Upper lobe of left lung (tissue), 6 donors: ENCODE measurements around the gene TAPBP. TPM values are rescaled to one million over a fixed set of nuclear protein-coding genes. Genes with fewer than 3 reads are reported as not detected.

ENCODE experiments used
- ATAC-seq, 2 donors: fragments of 200-7000 bp; cut with Tn5 transposase; one replicate each; pipeline ENCODE4 v1.9.1; 2022; ENCODE audit warnings: mild to moderate bottlenecking in 2 of 2, moderate library complexity in 2 of 2; ENCODE audit not compliant: low FRiP score in 2 of 2
- DNase-seq, 2 donors: peaks; one replicate each; pipeline ENCODE4 v3.0.0-alpha.2; 2019 to 2020
- H3K27ac ChIP-seq, 4 donors: fragments of 200-600 bp; sonication (generic); one replicate each; pipeline ENCODE4 v1.5.1; 2016 to 2019
- H3K27me3 ChIP-seq, 4 donors: fragments of 200-600 bp; sonication (generic); one replicate each; pipeline ENCODE4 v1.5.1; 2017 to 2019
- H3K36me3 ChIP-seq, 4 donors: fragments of 200-600 bp; sonication (generic); one replicate each; pipeline ENCODE4 v1.5.1; 2016 to 2019
- H3K4me1 ChIP-seq, 4 donors: fragments of 200-600 bp; sonication (generic); one replicate each; pipeline ENCODE4 v1.5.1; 2018 to 2019
- H3K4me3 ChIP-seq, 4 donors: fragments of 200-600 bp; sonication (generic); one replicate each; pipeline ENCODE4 v1.5.1; 2017 to 2019; ENCODE audit warnings: mild to moderate bottlenecking in 2 of 4, moderate library complexity in 1 of 4
- H3K9me3 ChIP-seq, 4 donors: fragments of 200-600 bp; sonication (generic); one replicate each; pipeline ENCODE4 v1.5.1; 2018 to 2019
- CTCF ChIP-seq, 6 experiments: fragments of 450-650 bp in 4 of 6; fragments of 200-600 bp in 2 of 6; sonication (generic) in 2 of 6; IDR thresholded peaks; one replicate each; pipeline ENCODE4 v1.5.1; 2016 to 2019; ENCODE audit warnings: antibody characterized with exemption in 6 of 6
- EP300 ChIP-seq, 4 donors: sonication (generic); formaldehyde crosslinking; IDR thresholded peaks; one replicate each; pipeline ENCODE4 v1.5.1; 2017; ENCODE audit warnings: antibody characterized with exemption in 4 of 4, control low read depth in 2 of 4
- POLR2A ChIP-seq, 4 donors: fragments of 450-650 bp; IDR thresholded peaks; one replicate each; pipeline ENCODE4 v1.5.1; 2016 to 2017; ENCODE audit warnings: antibody characterized with exemption in 4 of 4, mild to moderate bottlenecking in 2 of 4
- POLR2AphosphoS5 ChIP-seq, 2 donors: sonication (generic); formaldehyde crosslinking; IDR thresholded peaks; one replicate each; pipeline ENCODE4 v1.5.1; 2017; ENCODE audit warnings: antibody characterized with exemption in 2 of 2
- WGBS, 2 donors: methylation state at CpG; one replicate each; pipeline ENCODE4 v1.1.5; 2017 to 2018; 5-methylcytosine and 5-hydroxymethylcytosine counted together
- total RNA-seq, 6 donors: library from RNA; depleted of rRNA in 4 of 6; stranded (reverse); fragments of >200 nt in 4 of 6; gene quantifications; one replicate each; pipeline versions ENCODE4 v1.1.0 to v1.2.1, GENCODE V29; 2016 to 2021
- donor health status: DM: no; HTN: no; CAD: no; lungs with moderate emphysema.
- donor health status: DM: no; HTN: yes; CAD: no; lungs with severe emphysema.

The TAPBP gene
- total RNA-seq, 6 donors from 2014 or later = 131 to 310 (median 221) TPM

- H3K4me3 ChIP-seq = peak overlapping the region in 1 of 4 donors; percentile 71
- H3K27me3 ChIP-seq = no peaks in the 10 kb centered on the region
- DNase-seq (no peak), ATAC-seq (no peak)
- WGBS, 2 donors = 64 to 65% methylated on average over 14 of the region's 14 CpGs
- peaks cover 51 to 80% (median 63%) of the 10 kb centered on the region in 4 donors for H3K4me1 ChIP-seq
- H3K9me3 ChIP-seq = no peaks in the 10 kb centered on the region
- H3K36me3 ChIP-seq = peaks cover 0 to 48% (median 28%) of the 10 kb centered on the region in 4 donors
- no peak for TF ChIP-seq CTCF (IDR thresholded peaks at IDR 0.05)
- no peak for TF ChIP-seq EP300 (IDR thresholded peaks at IDR 0.05)
- TF ChIP-seq POLR2AphosphoS5 (IDR thresholded peaks at IDR 0.05) = no peak
- TF ChIP-seq POLR2A (IDR thresholded peaks at IDR 0.05) = no peak
- H3K27ac ChIP-seq = peak overlapping the region in 1 of 4 donors; percentile 31
These were observed 39.7 kb downstream of the TAPBP start for GRCh38 chr6:33273924-33274902.

- H3K4me3 ChIP-seq = peak overlapping the region; percentile 31 to 82 (median 70)
- no peaks in the 10 kb centered on the region for H3K27me3 ChIP-seq
- no peaks in the 10 kb centered on the region for H3K9me3 ChIP-seq
- ATAC-seq (no peak), DNase-seq (no peak)
- 63 to 67% methylated on average over 11 of the region's 11 CpGs for WGBS, 2 donors
- H3K27ac ChIP-seq = peak overlapping the region in 3 of 4 donors; percentile 90 to 97 (median 93)
- H3K4me1 ChIP-seq = peaks cover 47 to 72% (median 55%) of the 10 kb centered on the region in 4 donors
- H3K36me3 ChIP-seq = peaks cover 2 to 49% (median 29%) of the 10 kb centered on the region in 4 donors
- TF ChIP-seq POLR2AphosphoS5 (IDR thresholded peaks at IDR 0.05) = no peak
- TF ChIP-seq CTCF (IDR thresholded peaks at IDR 0.05) = no peak
- TF ChIP-seq EP300 (IDR thresholded peaks at IDR 0.05) = no peak
- TF ChIP-seq POLR2A (IDR thresholded peaks at IDR 0.05) = no peak
These were observed 40.6 kb downstream of the TAPBP start for GRCh38 chr6:33273129-33273923.

- H3K27me3 ChIP-seq = no peaks in the 10 kb centered on the region
- WGBS, 2 donors = 12 to 19% methylated on average over 14 to 22 of the region's 22 CpGs
- H3K27ac ChIP-seq = peak overlapping the region; percentile 90 to 97 (median 95)
- peak in 1 of 2 donors; percentile 25 for ATAC-seq
- no peak for DNase-seq
- H3K9me3 ChIP-seq = no peaks in the 10 kb centered on the region
- H3K4me3 ChIP-seq = peak overlapping the region; percentile 31 to 82 (median 70)
- TF ChIP-seq EP300 (IDR thresholded peaks at IDR 0.05) (peak in 1 of 4 donors; percentile 0), POLR2AphosphoS5 (IDR thresholded peaks at IDR 0.05) (no peak)
- peaks cover 8 to 58% (median 38%) of the 10 kb centered on the region in 4 donors for H3K36me3 ChIP-seq
- peaks cover 42 to 64% (median 50%) of the 10 kb centered on the region in 4 donors for H3K4me1 ChIP-seq
These were observed 41.4 kb downstream of the TAPBP start for GRCh38 chr6:33272275-33273128.

- Histone ChIP-seq H3K4me1 (peaks cover 41 to 60% (median 48%) of the 10 kb centered on the region in 4 donors), H3K36me3 (peaks cover 12 to 66% (median 46%) of the 10 kb centered on the region in 4 donors), H3K4me3 (peak within 1 kb of the TSS; percentile 62 to 82 (median 70)), H3K27ac (peak within 1 kb of the TSS; percentile 90 to 97 (median 95)), H3K27me3 (no peaks in the 10 kb centered on the region), H3K9me3 (no peaks in the 10 kb centered on the region)
- DNase-seq (peak; percentile 93 to 97), ATAC-seq (peak; percentile 96 to 97)
- TF ChIP-seq POLR2A (IDR thresholded peaks at IDR 0.05) (peak; percentile 76 to 95 (median 78)), EP300 (IDR thresholded peaks at IDR 0.05) (peak in 2 of 4 donors; percentile 1 to 21), CTCF (IDR thresholded peaks at IDR 0.05) (peak in 1 of 6 experiments; percentile 23), POLR2AphosphoS5 (IDR thresholded peaks at IDR 0.05) (peak; percentile 96 to 99)
- WGBS, 2 donors = 1 to 2% methylated on average over 25 to 48 of the region's 48 CpGs
These were observed 42.2 kb downstream of the TAPBP start, which contains the start of the genes RPS18 and VPS52 for GRCh38 chr6:33271468-33272274. Gene RPS18 (plus strand): TSS chr6:33272075. CDS start chr6:33272120, 45 bp downstream. Gene VPS52 (minus strand): TSS chr6:33271876. CDS start chr6:33271675, 201 bp downstream.
